ENCODE measurements around the gene CFAP157. TPM values are rescaled to one million over a fixed set of nuclear protein-coding genes. Genes with fewer than 3 reads are reported as not detected.
A peak's percentile ranks its signal among the peaks of the same experiment; 100 is the strongest.

CFAP157 gene
- total RNA-seq, 1 donor from 2014 or later, result not detected

DNA sequence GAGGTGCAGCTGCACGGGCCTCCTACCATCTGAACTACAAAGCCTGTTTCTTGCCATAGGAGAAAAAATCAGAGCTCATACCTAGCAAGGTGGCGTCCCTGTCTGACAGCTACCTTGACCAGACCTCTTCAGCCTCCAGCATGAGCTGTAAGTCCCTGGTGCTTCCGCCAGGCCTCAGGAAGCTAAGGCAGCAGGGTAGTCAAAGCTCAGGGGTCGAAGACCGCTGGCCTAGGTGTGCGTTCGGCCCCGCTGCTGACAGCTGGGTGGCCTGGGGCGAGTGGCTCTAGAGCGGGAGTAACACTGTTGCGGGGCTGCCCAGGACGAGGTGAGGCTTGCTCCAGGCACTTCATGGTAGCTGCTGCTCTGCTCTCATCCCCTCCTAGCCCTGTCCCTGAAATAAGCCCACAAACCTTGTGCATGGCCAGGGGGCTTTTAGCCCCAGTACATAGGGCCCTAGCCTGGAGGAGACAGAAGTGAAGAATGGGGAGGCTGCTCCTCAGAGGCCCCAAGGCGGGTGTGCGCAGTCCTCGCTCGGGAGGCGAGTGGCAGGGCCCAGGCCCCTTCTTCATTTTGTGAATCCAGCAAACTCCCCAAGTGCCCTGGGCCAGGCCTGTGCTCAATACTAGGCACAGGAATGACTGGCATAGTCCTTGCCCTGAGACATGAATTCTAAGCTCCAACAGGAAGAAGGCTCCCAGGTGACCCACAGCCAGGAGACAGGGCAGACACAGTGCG is 22.9 kb downstream of the CFAP157 start:
- peaks cover 6% of the 10 kb centered on the region for H3K4me1 Mint-ChIP-seq
- H3K27ac Mint-ChIP-seq, result no peak overlapping the region
- intact Hi-C loops (cut with micrococcal nuclease), result no loop called here
- no peak overlapping the region for H3K4me3 Mint-ChIP-seq
- H3K27me3 Mint-ChIP-seq, result no peaks in the 10 kb centered on the region
- H3K36me3 Mint-ChIP-seq (ENCODE audit: low read depth), result peaks cover 3% of the 10 kb centered on the region
- no peak for DNase-seq
- no peaks in the 10 kb centered on the region for H3K9me3 Mint-ChIP-seq

- no peak overlapping the region for H3K27ac Mint-ChIP-seq
- intact Hi-C loops (cut with micrococcal nuclease), result no loop called here
Measured at GRCh38 chr9:127730262-127730661, 23.5 kb downstream of the CFAP157 start.

GRCh38 chr9:127730799-127731410 is 24.1 kb downstream of the CFAP157 start:
- peaks cover 10% of the 10 kb centered on the region for H3K4me1 Mint-ChIP-seq
- intact Hi-C loops (cut with micrococcal nuclease), result no loop called here
- no peak overlapping the region for H3K4me3 Mint-ChIP-seq
- no peaks in the 10 kb centered on the region for H3K27me3 Mint-ChIP-seq
- H3K27ac Mint-ChIP-seq, result no peak overlapping the region
- peaks cover 3% of the 10 kb centered on the region for H3K36me3 Mint-ChIP-seq (ENCODE audit: low read depth)
- H3K9me3 Mint-ChIP-seq, result no peaks in the 10 kb centered on the region
- no peak for DNase-seq

More at GRCh38 chr9:127730262-127730661, 23.5 kb downstream of the CFAP157 start:
- Mint-ChIP-seq H3K9me3 (no peaks in the 10 kb centered on the region), H3K27me3 (no peaks in the 10 kb centered on the region), H3K4me1 (peaks cover 7% of the 10 kb centered on the region), H3K36me3 (ENCODE audit: low read depth) (peaks cover 3% of the 10 kb centered on the region), H3K4me3 (no peak overlapping the region)
- DNase-seq, result no peak

DNA sequence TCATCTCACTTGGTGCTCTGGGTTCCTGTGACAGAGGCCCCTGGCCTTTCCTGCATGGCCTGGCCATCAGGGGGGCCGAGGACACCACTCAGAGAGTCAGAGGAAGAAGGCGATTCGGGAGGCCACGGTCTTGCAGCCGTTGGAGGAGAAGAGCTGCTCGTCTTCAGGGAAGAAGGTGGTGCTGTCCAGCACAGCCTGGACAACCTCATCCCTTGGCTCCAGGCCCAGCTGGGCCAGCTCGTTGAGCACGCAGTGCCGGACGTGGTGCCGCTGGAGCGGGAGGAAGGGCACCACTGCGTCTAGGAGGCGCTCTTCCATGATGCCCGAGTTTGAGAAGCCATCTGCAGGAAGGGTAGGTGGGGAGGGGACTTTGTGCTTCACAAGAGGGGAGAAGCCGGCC is 25.1 kb downstream of the CFAP157 start:
- Mint-ChIP-seq H3K36me3 (ENCODE audit: low read depth) (peaks cover 3% of the 10 kb centered on the region), H3K27me3 (no peaks in the 10 kb centered on the region), H3K4me3 (no peak overlapping the region), H3K4me1 (peaks cover 10% of the 10 kb centered on the region), H3K9me3 (no peaks in the 10 kb centered on the region), H3K27ac (no peak overlapping the region)
- intact Hi-C loops (cut with micrococcal nuclease), result no loop called here
- DNase-seq, result no peak

DNA sequence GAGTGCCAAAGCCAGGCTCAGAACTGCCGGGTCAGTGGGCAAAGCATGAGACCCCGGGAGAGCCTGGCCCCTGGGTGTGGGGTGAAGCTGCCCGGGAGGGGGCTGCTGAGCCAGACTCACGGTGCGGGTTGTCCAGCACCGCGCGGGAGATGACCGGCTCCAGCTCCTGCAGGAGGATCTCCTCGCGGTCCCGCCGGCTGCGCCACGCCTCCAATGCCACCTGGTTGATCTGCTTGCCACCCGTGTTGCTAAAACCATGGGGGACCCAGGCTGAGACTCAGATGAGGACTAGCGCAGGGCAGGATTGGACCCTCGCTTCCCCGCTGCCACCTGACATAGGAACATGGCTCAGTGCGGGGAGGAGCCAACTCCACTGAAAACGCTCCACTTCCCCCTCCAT is 25.7 kb downstream of the CFAP157 start:
- no peak overlapping the region for H3K27ac Mint-ChIP-seq
- H3K27me3 Mint-ChIP-seq, result no peaks in the 10 kb centered on the region
- intact Hi-C loops (cut with micrococcal nuclease), result no loop called here
- no peak for DNase-seq
- H3K9me3 Mint-ChIP-seq, result no peaks in the 10 kb centered on the region
- H3K4me1 Mint-ChIP-seq, result peaks cover 10% of the 10 kb centered on the region
- H3K4me3 Mint-ChIP-seq, result no peak overlapping the region
- H3K36me3 Mint-ChIP-seq (ENCODE audit: low read depth), result peaks cover 3% of the 10 kb centered on the region

DNA sequence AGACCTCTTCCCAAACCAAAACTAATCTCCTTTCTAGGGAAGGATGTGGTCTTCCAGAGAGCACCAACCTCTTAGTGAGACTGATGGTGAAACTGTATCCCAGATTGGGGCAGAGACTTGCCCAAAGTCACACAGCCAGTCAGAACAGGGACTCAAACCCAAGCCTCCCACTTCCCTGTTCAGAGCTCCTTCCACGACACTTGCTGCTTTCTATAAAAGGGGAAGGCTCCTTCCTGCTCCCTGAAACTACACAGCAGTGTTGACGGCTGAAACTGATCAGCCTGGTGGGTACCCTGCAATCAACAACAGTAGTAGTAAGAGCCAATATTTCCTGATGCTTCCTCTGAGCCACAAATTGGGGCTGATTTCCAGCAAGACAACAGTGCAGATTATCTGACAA is 26.8 kb downstream of the CFAP157 start:
- Mint-ChIP-seq H3K27me3 (no peaks in the 10 kb centered on the region), H3K27ac (no peak overlapping the region), H3K9me3 (no peaks in the 10 kb centered on the region), H3K4me3 (peak overlapping the region; percentile 89), H3K36me3 (ENCODE audit: low read depth) (peaks cover 9% of the 10 kb centered on the region), H3K4me1 (peaks cover 10% of the 10 kb centered on the region)
- intact Hi-C loops (cut with micrococcal nuclease), result loop anchor here (1.0 kb wide), 2 partner anchors 143 to 229 kb away; no protein-coding TSS in a partner anchor
- DNase-seq, result no peak

DNA sequence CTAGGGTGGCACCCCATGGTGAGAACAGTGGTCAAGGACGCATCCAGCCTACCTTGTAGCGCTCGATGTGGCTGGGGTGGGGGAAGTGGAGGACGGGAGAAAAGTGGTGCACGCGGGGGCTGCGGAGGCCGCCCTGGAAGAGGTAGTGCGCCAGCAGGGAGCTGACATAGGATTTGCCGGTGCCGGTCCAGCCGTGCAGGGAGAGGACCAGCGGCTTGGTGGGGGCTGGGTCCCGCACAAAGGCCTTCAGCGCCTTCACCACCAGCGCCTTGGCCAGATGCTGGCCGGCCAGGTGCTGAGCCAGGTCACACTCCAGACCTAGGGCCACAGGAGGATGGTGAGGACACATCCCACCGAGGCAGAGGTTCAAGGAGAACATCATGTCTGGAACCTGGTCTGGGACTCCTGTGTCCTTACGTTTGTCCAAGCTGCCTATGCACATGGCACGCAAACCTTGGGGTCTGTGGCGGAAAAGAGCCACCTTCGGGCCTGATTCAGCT is 27.5 kb downstream of the CFAP157 start:
- peaks cover 12% of the 10 kb centered on the region for H3K36me3 Mint-ChIP-seq (ENCODE audit: low read depth)
- peak overlapping the region; percentile 89 for H3K4me3 Mint-ChIP-seq
- intact Hi-C loops (cut with micrococcal nuclease), result loop anchor here (1.0 kb wide), 2 partner anchors 144 to 230 kb away; no protein-coding TSS in a partner anchor
- DNase-seq, result no peak
- H3K4me1 Mint-ChIP-seq, result peaks cover 10% of the 10 kb centered on the region
- no peaks in the 10 kb centered on the region for H3K27me3 Mint-ChIP-seq
- peak overlapping the region; percentile 94 for H3K27ac Mint-ChIP-seq
- no peaks in the 10 kb centered on the region for H3K9me3 Mint-ChIP-seq

GRCh38 chr9:127734747-127735529 is 28.1 kb downstream of the CFAP157 start, which contains the start of gene TOR2A:
TOR2A (minus strand) TSS chr9:127735294; CDS start chr9:127735270, 24 bp downstream.
- H3K4me1 Mint-ChIP-seq, result peaks cover 10% of the 10 kb centered on the region
- H3K36me3 Mint-ChIP-seq (ENCODE audit: low read depth), result peaks cover 14% of the 10 kb centered on the region
- H3K9me3 Mint-ChIP-seq, result no peaks in the 10 kb centered on the region
- H3K27ac Mint-ChIP-seq, result peak within 1 kb of the TSS; percentile 94
- intact Hi-C loops (cut with micrococcal nuclease), result loop anchor here (1.0 kb wide), 9 partner anchors 20 to 332 kb away; partner anchors contain the start of genes FPGS, NAIF1 and PTRH1
- peak within 1 kb of the TSS; percentile 89 for H3K4me3 Mint-ChIP-seq
- no peaks in the 10 kb centered on the region for H3K27me3 Mint-ChIP-seq
- DNase-seq, result peak; percentile 100

DNA sequence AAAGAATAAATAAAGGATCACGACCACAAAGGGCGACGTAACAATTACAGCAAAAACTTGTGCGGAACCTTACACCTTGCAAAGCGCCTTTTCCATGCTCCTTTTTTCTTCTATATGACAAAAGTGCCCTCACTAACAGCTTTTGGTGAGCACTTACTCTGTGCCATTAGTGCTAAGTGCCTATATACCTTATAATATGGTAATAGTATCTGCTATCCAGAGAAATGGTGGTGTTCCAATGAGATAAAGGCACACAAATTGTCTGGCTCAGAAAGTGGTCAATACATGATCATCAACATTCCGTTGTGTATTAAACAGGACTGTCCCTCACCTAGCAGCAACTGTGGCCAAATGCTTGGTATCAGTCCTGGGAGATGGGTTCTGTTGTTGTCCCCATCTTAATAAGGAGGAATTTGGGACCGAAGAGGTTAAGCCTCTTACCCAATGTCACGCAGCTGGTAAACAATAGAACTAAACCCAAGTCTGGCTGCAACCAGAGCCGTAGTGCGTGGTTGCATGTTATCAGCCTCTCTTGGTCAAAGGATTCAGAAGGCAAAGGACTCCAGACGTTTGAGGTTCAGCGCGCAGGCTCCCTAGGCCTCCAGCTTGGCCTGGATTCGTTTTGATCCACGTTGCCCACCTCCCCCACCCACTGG is 28.9 kb downstream of the CFAP157 start:
- DNase-seq, result peak; percentile 69
- Mint-ChIP-seq H3K4me3 (peak overlapping the region; percentile 89), H3K9me3 (no peaks in the 10 kb centered on the region), H3K36me3 (ENCODE audit: low read depth) (peaks cover 14% of the 10 kb centered on the region), H3K27ac (peak overlapping the region; percentile 94), H3K27me3 (no peaks in the 10 kb centered on the region), H3K4me1 (peaks cover 10% of the 10 kb centered on the region)
- intact Hi-C loops (cut with micrococcal nuclease), result loop anchor here (1.0 kb wide), 7 partner anchors 20 to 332 kb away; partner anchors contain the start of genes FPGS, NAIF1 and PTRH1

- Mint-ChIP-seq H3K27ac (no peak overlapping the region), H3K9me3 (no peaks in the 10 kb centered on the region), H3K4me1 (peaks cover 8% of the 10 kb centered on the region), H3K36me3 (ENCODE audit: low read depth) (peaks cover 23% of the 10 kb centered on the region), H3K27me3 (no peaks in the 10 kb centered on the region), H3K4me3 (no peak overlapping the region)
- intact Hi-C loops (cut with micrococcal nuclease), result no loop called here
- no peak for DNase-seq
Measured at GRCh38 chr9:127738666-127739065, 31.9 kb downstream of the CFAP157 start.

DNA sequence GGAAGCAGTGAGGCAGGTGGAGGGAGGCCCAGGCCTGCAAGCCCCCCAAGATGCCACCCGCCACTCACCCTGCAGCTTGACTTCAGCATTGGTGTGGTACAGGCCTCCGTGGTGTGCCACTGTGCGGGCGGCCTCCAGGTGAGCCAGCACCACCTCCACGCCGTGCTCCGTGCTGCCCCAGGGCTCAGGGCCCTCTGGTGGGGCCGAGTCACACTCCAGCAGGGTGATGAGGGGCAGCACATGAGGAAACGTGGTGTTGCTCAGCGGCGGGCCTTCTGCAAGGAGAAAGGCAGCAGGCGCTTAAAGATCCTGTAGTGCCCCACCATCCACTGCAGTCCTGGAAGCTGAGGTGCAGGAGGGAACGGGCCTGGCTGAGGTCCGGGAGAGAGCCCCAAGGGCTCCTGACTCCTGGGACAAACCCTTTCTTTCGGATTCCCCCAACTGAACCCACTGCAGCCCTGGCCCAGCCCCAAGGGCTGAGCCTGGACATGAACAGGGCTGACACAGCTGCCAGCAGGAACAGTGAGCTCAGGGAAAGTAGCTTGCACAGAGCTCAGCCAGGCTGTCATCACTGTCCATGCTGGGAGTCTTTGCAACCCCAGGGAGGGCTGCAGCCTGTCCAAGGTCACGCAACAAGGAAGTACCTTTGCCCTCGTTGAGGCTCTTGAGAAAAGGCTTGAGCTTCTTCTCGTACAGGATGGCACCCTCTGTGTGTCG is 33.0 kb downstream of the CFAP157 start:
- intact Hi-C loops (cut with micrococcal nuclease), result no loop called here
- no peak for DNase-seq
- no peaks in the 10 kb centered on the region for H3K9me3 Mint-ChIP-seq
- no peak overlapping the region for H3K27ac Mint-ChIP-seq
- no peaks in the 10 kb centered on the region for H3K27me3 Mint-ChIP-seq
- peaks cover 25% of the 10 kb centered on the region for H3K36me3 Mint-ChIP-seq (ENCODE audit: low read depth)
- no peak overlapping the region for H3K4me3 Mint-ChIP-seq
- H3K4me1 Mint-ChIP-seq, result peaks cover 4% of the 10 kb centered on the region

- intact Hi-C loops (cut with micrococcal nuclease), result no loop called here
- H3K36me3 Mint-ChIP-seq (ENCODE audit: low read depth), result peaks cover 34% of the 10 kb centered on the region
- H3K9me3 Mint-ChIP-seq, result no peaks in the 10 kb centered on the region
- H3K27ac Mint-ChIP-seq, result no peak overlapping the region
- peaks cover 1% of the 10 kb centered on the region for H3K4me1 Mint-ChIP-seq
- no peaks in the 10 kb centered on the region for H3K27me3 Mint-ChIP-seq
- H3K4me3 Mint-ChIP-seq, result no peak overlapping the region
- no peak for DNase-seq
Measured at GRCh38 chr9:127741831-127742434, 35.1 kb downstream of the CFAP157 start.
